HepG2 (cell line): Measurements from ENCODE around the gene ZNF3. TPM values are rescaled to one million over a fixed set of nuclear protein-coding genes. Genes with fewer than 3 reads are reported as not detected.
A peak's percentile ranks its signal among the peaks of the same experiment; 100 is the strongest.

ENCODE experiments used
- FOXP4 ChIP-seq: sonication (generic); formaldehyde crosslinking; IDR thresholded peaks from 2 replicates; pipeline ENCODE4 v1.4.0; 2020; ENCODE audit warnings: missing genetic modification reagents
- KAT7 ChIP-seq: IDR thresholded peaks from 2 replicates; pipeline ENCODE4 v1.6.1; 2018; ENCODE audit warnings: borderline replicate concordance, missing compliant biosample characterization
- KAT8 ChIP-seq: IDR thresholded peaks from 2 replicates; pipeline ENCODE4 v1.6.1; 2016; ENCODE audit warnings: missing genetic modification reagents, missing compliant biosample characterization
- NR2F6 ChIP-seq, 2 experiments: IDR thresholded peaks; 2 replicates each; pipeline ENCODE4 v1.6.1; 2016; ENCODE audit warnings: antibody characterized with exemption in 1 of 2, mild to moderate bottlenecking in 1 of 2
- RBM22 ChIP-seq: fragments of 200-400 bp; formaldehyde crosslinking; optimal IDR thresholded peaks from 2 replicates; pipeline ENCODE3; 2017; ENCODE audit warnings: mild to moderate bottlenecking, low read length, moderate library complexity
- SMC3 ChIP-seq: IDR thresholded peaks from 2 replicates; pipeline ENCODE4 v1.6.1; 2011; ENCODE audit warnings: low read length, improper control_type of control experiment
- SOX5 ChIP-seq: IDR thresholded peaks from 2 replicates; pipeline ENCODE4 v1.6.1; 2016; ENCODE audit warnings: borderline replicate concordance
- TEAD3 ChIP-seq: optimal IDR thresholded peaks from 2 replicates; pipeline ENCODE3; 2016; ENCODE audit warnings: borderline replicate concordance
- TP53 ChIP-seq: sonication (generic); formaldehyde crosslinking; conservative IDR thresholded peaks from 2 replicates; pipeline ENCODE4 v1.4.0; 2020; ENCODE audit warnings: missing genetic modification reagents
- ZNF333 ChIP-seq: sonication (generic); formaldehyde crosslinking; IDR thresholded peaks from 2 replicates; pipeline ENCODE4 v1.4.0; 2020; ENCODE audit warnings: mild to moderate bottlenecking, missing genetic modification reagents, borderline replicate concordance
- ZNF83 ChIP-seq: sonication (generic); formaldehyde crosslinking; IDR thresholded peaks from 2 replicates; pipeline ENCODE4 v1.4.0; 2020; ENCODE audit warnings: missing genetic modification reagents, mild to moderate bottlenecking, borderline replicate concordance
- ZSCAN21 ChIP-seq: sonication (generic); formaldehyde crosslinking; IDR thresholded peaks from 2 replicates; pipeline ENCODE4 v1.8.0; 2022; ENCODE audit warnings: mild to moderate bottlenecking, missing genetic modification reagents, moderate library complexity, borderline replicate concordance
- polyA plus RNA-seq, 8 experiments: library from polyadenylated mRNA; depleted of rRNA in 3 of 8; stranded (reverse) in 7 of 8; unstranded in 1 of 8; fragments of >200 nt; fragmentation: Illumina TruSeq in 4 of 8; extraction: Trizol in 4 of 8; gene quantifications; 2 replicates each; pipeline versions ENCODE4 v1.2.1 to v1.2.3, GENCODE V29; 2011 to 2016; ENCODE audit warnings: low read depth in 4 of 8, missing spikeins in 1 of 8, mixed read lengths in 1 of 8; ENCODE audit not compliant: insufficient read depth in 1 of 8
- total RNA-seq, 5 experiments: library from RNA; depleted of rRNA; stranded (reverse); fragments of >200 nt; fragmentation: Illumina TruSeq; extraction: Trizol; gene quantifications; 2 replicates each; pipeline ENCODE4 v1.2.3, GENCODE V29; 2016; ENCODE audit warnings: low read depth in 1 of 5
- TF ChIP-seq, protein P1 (sequence below): sonication (generic); formaldehyde crosslinking; IDR thresholded peaks from 2 replicates; pipeline ENCODE4 v1.4.0; 2020; ENCODE audit warnings: missing genetic modification reagents, low read depth, mild to moderate bottlenecking, borderline replicate concordance

The ZNF3 gene
- total and polyA plus RNA-seq, 2 of the 13 experiments (the other 11 are each of a cell fraction or from before 2014, with no cell fraction given): 33.7 to 56.9 TPM

DNA sequence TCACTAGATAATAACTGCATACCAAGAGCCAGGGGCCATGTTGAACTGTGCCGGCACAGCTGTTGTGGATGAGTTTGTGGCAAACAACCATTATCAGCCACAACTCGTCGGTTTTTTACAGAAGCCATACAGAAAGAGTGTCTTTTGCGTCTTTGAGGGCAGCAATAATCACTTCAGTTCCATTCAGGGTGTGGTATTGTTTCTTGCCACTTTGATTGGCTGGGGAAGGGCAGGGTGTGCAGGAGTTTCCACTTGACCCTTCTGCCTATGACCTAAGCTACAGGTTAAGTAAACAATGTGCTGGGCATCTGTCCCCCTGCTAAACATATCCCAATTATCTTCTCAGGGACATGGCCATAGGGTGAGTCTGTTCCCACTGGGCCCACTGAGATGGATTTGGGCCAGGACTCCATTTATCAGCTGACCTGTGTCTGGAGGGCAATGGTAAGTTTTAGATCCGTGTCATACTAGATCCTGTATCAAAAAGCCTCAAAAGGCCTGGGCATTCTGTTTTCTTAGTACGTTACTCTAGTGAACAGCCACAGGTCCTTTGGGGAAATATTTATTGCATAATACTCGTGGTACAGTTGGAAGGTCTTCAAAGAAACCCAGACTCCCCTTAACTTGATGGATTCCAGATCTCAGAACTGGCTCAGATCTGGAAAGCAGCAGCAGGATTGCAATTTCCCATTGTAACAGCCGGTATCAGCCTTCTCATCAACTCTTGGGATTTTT lies 15.9 kb downstream of the ZNF3 start (continued):
- TF ChIP-seq SOX5 (CRISPR knock-in tag) (no peak), ZSCAN21 (CRISPR knock-in tag) (no peak), FOXP4 (CRISPR knock-in tag) (no peak), KAT8 (CRISPR knock-in tag) (no peak), ZNF333 (no peak), SMC3 (no peak), NR2F6 (IDR thresholded peaks at IDR 0.05) (peak; percentile 54), NR2F6 (CRISPR knock-in tag; IDR thresholded peaks at IDR 0.05) (peak; percentile 49; the same call in 1 of the 2 replicates), KAT7 (CRISPR knock-in tag) (no peak), ZNF83 (no peak), TEAD3 (CRISPR knock-in tag) (no peak), TP53 (CRISPR knock-in tag) (no peak), RBM22 (peak; percentile 16)
- TF ChIP-seq, protein P1, sequence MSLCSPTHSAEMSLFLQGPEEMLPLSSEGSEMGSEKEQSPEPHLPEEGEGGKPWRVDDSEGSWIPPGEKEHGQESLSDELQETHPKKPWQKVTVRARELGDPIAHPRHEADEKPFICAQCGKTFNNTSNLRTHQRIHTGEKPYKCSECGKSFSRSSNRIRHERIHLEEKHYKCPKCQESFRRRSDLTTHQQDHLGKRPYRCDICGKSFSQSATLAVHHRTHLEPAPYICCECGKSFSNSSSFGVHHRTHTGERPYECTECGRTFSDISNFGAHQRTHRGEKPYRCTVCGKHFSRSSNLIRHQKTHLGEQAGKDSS (CRISPR knock-in tag): no peak
